GM12878 (cell line): ENCODE measurements around the gene MAPKAPK2. TPM values are rescaled to one million over a fixed set of nuclear protein-coding genes. Genes with fewer than 3 reads are reported as not detected.

Experiments used
- FOXK2 ChIP-seq: fragments of 450-650 bp; IDR thresholded peaks from 2 replicates; pipeline ENCODE4 v1.6.1; 2017; ENCODE audit warnings: mild to moderate bottlenecking, moderate library complexity
- HDGF ChIP-seq: fragments of 450-650 bp; IDR thresholded peaks from 2 replicates; pipeline ENCODE4 v1.6.1; 2016; ENCODE audit warnings: antibody characterized with exemption
- LARP7 ChIP-seq: fragments of 450-650 bp; IDR thresholded peaks from 2 replicates; pipeline ENCODE4 v1.6.1; 2017; ENCODE audit warnings: mild to moderate bottlenecking
- NFXL1 ChIP-seq: fragments of 450-650 bp; IDR thresholded peaks from 2 replicates; pipeline ENCODE4 v1.6.1; 2017; ENCODE audit warnings: antibody characterized with exemption, mild to moderate bottlenecking, borderline replicate concordance
- NFYA ChIP-seq: IDR thresholded peaks from 2 replicates; pipeline ENCODE4 v1.6.1; 2011; ENCODE audit warnings: low read depth, mild to moderate bottlenecking, low read length, improper control_type of control experiment, borderline replicate concordance
- PML ChIP-seq: IDR thresholded peaks from 2 replicates; pipeline ENCODE4 v1.6.1; 2012; ENCODE audit warnings: low read length, inconsistent platforms
- RCOR1 ChIP-seq: conservative IDR thresholded peaks from 2 replicates; pipeline ENCODE4 v1.6.1; 2012; ENCODE audit warnings: low read depth, low read length, improper control_type of control experiment
- TCF3 ChIP-seq: IDR thresholded peaks from 2 replicates; pipeline ENCODE4 v1.6.1; 2012; ENCODE audit warnings: low read depth, mild to moderate bottlenecking, low read length, borderline replicate concordance; ENCODE audit not compliant: insufficient read depth
- YBX1 ChIP-seq: fragments of 450-650 bp; IDR thresholded peaks from 2 replicates; pipeline ENCODE4 v1.6.1; 2016; ENCODE audit warnings: antibody characterized with exemption
- ZBTB4 ChIP-seq: fragments of 450-650 bp; formaldehyde crosslinking; IDR thresholded peaks from 2 replicates; pipeline ENCODE4 v1.4.0; 2022; ENCODE audit warnings: mild to moderate bottlenecking, moderate library complexity
- polyA plus RNA-seq, 11 experiments: library from polyadenylated mRNA; depleted of rRNA in 4 of 11; unstranded in 6 of 11; stranded (reverse) in 5 of 11; fragments of >200 nt; fragmentation: Nextera tagmentation in 4 of 11; fragmentation: Illumina TruSeq in 1 of 11; extraction: Ambion mirVana in 4 of 11; extraction: Trizol in 1 of 11; gene quantifications; 1 replicate in 1 of 11; 2 replicates in 10 of 11; pipeline versions ENCODE4 v1.2.1 to v1.2.3, GENCODE V29; 2011 to 2016; ENCODE audit warnings: inconsistent platforms in 2 of 11, missing spikeins in 2 of 11, low read depth in 1 of 11
- total RNA-seq, 4 experiments: library from RNA; depleted of rRNA in 3 of 4; stranded (reverse); fragments of >200 nt in 3 of 4; fragmentation: Illumina TruSeq in 1 of 4; extraction: Trizol in 1 of 4; gene quantifications; 2 replicates each; pipeline versions ENCODE4 v1.2.1 to v1.2.3, GENCODE V29; 2013 to 2021

Gene MAPKAPK2
- total and polyA plus RNA-seq, 10 of the 15 experiments (the other 5 are each of a cell fraction or from before 2014, with no cell fraction given): 0.72 to 92.2 (median 49.3) TPM

GRCh38 chr1:206738370-206739366 lies 54.0 kb downstream of the MAPKAPK2 start (continued):
- no peak; the same call in 1 of the 2 replicates for TF ChIP-seq PML
- TF ChIP-seq TCF3: no peak
- no peak for TF ChIP-seq LARP7
- TF ChIP-seq RCOR1: 0 out of 2 replicates have a peak, but pooled peaks have one; percentile 19
- TF ChIP-seq NFYA: no peak
- TF ChIP-seq NFXL1: no peak
- no peak for TF ChIP-seq ZBTB4 (CRISPR knock-in tag)
- TF ChIP-seq FOXK2: no peak
- no peak for TF ChIP-seq HDGF
- TF ChIP-seq YBX1: no peak
